Skeletal muscle tissue (tissue), 4 donors: ENCODE results near the gene RDH11. TPM values are rescaled to one million over a fixed set of nuclear protein-coding genes. Genes with fewer than 3 reads are reported as not detected.

Experiments used
- H3K27ac ChIP-seq: one replicate; pipeline ENCODE4 v1.7.0; 2013; ENCODE audit warnings: mild to moderate bottlenecking, low read depth, low read length, inconsistent platforms
- H3K27me3 ChIP-seq, 3 donors: one replicate each; pipeline ENCODE4 v1.7.0; 2013; ENCODE audit warnings: low read length in 3 of 3; ENCODE audit not compliant: control insufficient read depth in 3 of 3, insufficient read depth in 3 of 3
- H3K36me3 ChIP-seq, 3 donors: one replicate each; pipeline ENCODE4 v1.7.0; 2013; ENCODE audit warnings: low read length in 3 of 3; ENCODE audit not compliant: control insufficient read depth in 3 of 3, insufficient read depth in 3 of 3
- H3K4me1 ChIP-seq, 3 donors: one replicate each; pipeline ENCODE4 v1.7.0; 2013; ENCODE audit warnings: low read length in 3 of 3, mild to moderate bottlenecking in 3 of 3; ENCODE audit not compliant: control insufficient read depth in 3 of 3, insufficient read depth in 3 of 3
- H3K4me3 ChIP-seq, 3 donors: one replicate each; pipeline ENCODE4 v1.7.0; 2013; ENCODE audit warnings: low read length in 3 of 3
- H3K9ac ChIP-seq, 3 donors: one replicate each; pipeline ENCODE4 v1.7.0; 2013; ENCODE audit warnings: low read length in 3 of 3, mild to moderate bottlenecking in 3 of 3, moderate library complexity in 2 of 3, low read depth in 1 of 3
- H3K9me3 ChIP-seq, 3 donors: one replicate each; pipeline ENCODE4 v1.7.0; 2013; ENCODE audit warnings: low read length in 3 of 3; ENCODE audit not compliant: control insufficient read depth in 3 of 3
- total RNA-seq: library from RNA; depleted of rRNA; stranded (reverse); fragments of >200 nt; gene quantifications from one replicate; pipeline ENCODE4 v1.2.3, GENCODE V29; 2014
- donor health status: Osteomylitis.

The RDH11 gene
- 35.5 TPM for total RNA-seq

GRCh38 chr14:67695394-67695949, at the start of gene RDH11:
TSS of gene RDH11 (minus strand) at chr14:67695764. CDS start at chr14:67695703, 61 bp downstream.
- Histone ChIP-seq H3K9ac (peak within 1 kb of the TSS; percentile 62 to 82 (median 72)), H3K27me3 (no peaks in the 10 kb centered on the region), H3K9me3 (no peaks in the 10 kb centered on the region), H3K4me3 (peak within 1 kb of the TSS; percentile 68 to 95 (median 94)), H3K27ac (peak within 1 kb of the TSS; percentile 56), H3K4me1 (peaks cover 0 to 7% (median 7%) of the 10 kb centered on the region in 3 donors), H3K36me3 (peaks cover 3 to 14% (median 3%) of the 10 kb centered on the region in 3 donors)

- H3K36me3 ChIP-seq: peaks cover 14 to 22% (median 20%) of the 10 kb centered on the region in 3 donors
- no peak overlapping the region for H3K9ac ChIP-seq
- peak overlapping the region in 2 of 3 donors; percentile 9 to 25 for H3K4me3 ChIP-seq
- H3K27ac ChIP-seq: peak overlapping the region; percentile 28
- no peaks in the 10 kb centered on the region for H3K27me3 ChIP-seq
- no peaks in the 10 kb centered on the region for H3K9me3 ChIP-seq
- peaks cover 0 to 11% (median 5%) of the 10 kb centered on the region in 3 donors for H3K4me1 ChIP-seq
Observed at GRCh38 chr14:67744046-67744445, 48.5 kb upstream of the RDH11 start.

- Histone ChIP-seq H3K27me3 (no peaks in the 10 kb centered on the region), H3K4me1 (peaks cover 15 to 28% (median 21%) of the 10 kb centered on the region in 3 donors), H3K27ac (peak overlapping the region; percentile 7), H3K9ac (no peak overlapping the region), H3K4me3 (no peak overlapping the region), H3K36me3 (no peaks in the 10 kb centered on the region), H3K9me3 (no peaks in the 10 kb centered on the region)
Observed at GRCh38 chr14:67738740-67739504, 43.4 kb upstream of the RDH11 start.

- Histone ChIP-seq H3K27me3 (no peaks in the 10 kb centered on the region), H3K9me3 (no peaks in the 10 kb centered on the region), H3K36me3 (no peaks in the 10 kb centered on the region), H3K27ac (no peak overlapping the region), H3K4me3 (no peak overlapping the region), H3K4me1 (peaks cover 21 to 27% (median 22%) of the 10 kb centered on the region in 3 donors), H3K9ac (no peak overlapping the region)
Observed at GRCh38 chr14:67736771-67737170, 41.2 kb upstream of the RDH11 start.

- peaks cover 21 to 27% (median 22%) of the 10 kb centered on the region in 3 donors for H3K4me1 ChIP-seq
- no peak overlapping the region for H3K9ac ChIP-seq
- peak overlapping the region; percentile 41 for H3K27ac ChIP-seq
- no peaks in the 10 kb centered on the region for H3K36me3 ChIP-seq
- peak overlapping the region in 2 of 3 donors; percentile 2 to 35 for H3K4me3 ChIP-seq
- no peaks in the 10 kb centered on the region for H3K9me3 ChIP-seq
- no peaks in the 10 kb centered on the region for H3K27me3 ChIP-seq
Observed at GRCh38 chr14:67735336-67736147, 40.0 kb upstream of the RDH11 start.

- Histone ChIP-seq H3K9ac (no peak overlapping the region), H3K27me3 (no peaks in the 10 kb centered on the region), H3K27ac (no peak overlapping the region), H3K9me3 (no peaks in the 10 kb centered on the region), H3K4me3 (no peak overlapping the region), H3K36me3 (no peaks in the 10 kb centered on the region), H3K4me1 (peaks cover 21 to 27% (median 22%) of the 10 kb centered on the region in 3 donors)
Observed at GRCh38 chr14:67734675-67735074, 39.1 kb upstream of the RDH11 start.

- H3K36me3 ChIP-seq: no peaks in the 10 kb centered on the region
- H3K9ac ChIP-seq: no peak overlapping the region
- no peaks in the 10 kb centered on the region for H3K27me3 ChIP-seq
- peak overlapping the region; percentile 36 for H3K27ac ChIP-seq
- peaks cover 21 to 24% (median 22%) of the 10 kb centered on the region in 3 donors for H3K4me1 ChIP-seq
- H3K9me3 ChIP-seq: no peaks in the 10 kb centered on the region
- peak overlapping the region in 1 of 3 donors; percentile 37 for H3K4me3 ChIP-seq
Observed at GRCh38 chr14:67733616-67734015, 38.1 kb upstream of the RDH11 start.

- no peak overlapping the region for H3K27ac ChIP-seq
- no peak overlapping the region for H3K4me3 ChIP-seq
- H3K9ac ChIP-seq: peak overlapping the region in 1 of 3 donors; percentile 43
- H3K36me3 ChIP-seq: no peaks in the 10 kb centered on the region
- no peaks in the 10 kb centered on the region for H3K9me3 ChIP-seq
- peaks cover 0 to 2% (median 0%) of the 10 kb centered on the region in 3 donors for H3K27me3 ChIP-seq
- H3K4me1 ChIP-seq: peaks cover 8 to 9% (median 8%) of the 10 kb centered on the region in 3 donors
Observed at GRCh38 chr14:67729072-67729885, 33.7 kb upstream of the RDH11 start.

GRCh38 chr14:67728258-67728657, 32.7 kb upstream of the RDH11 start:
- Histone ChIP-seq H3K27me3 (peaks cover 0 to 2% (median 0%) of the 10 kb centered on the region in 3 donors), H3K27ac (no peak overlapping the region), H3K9ac (no peak overlapping the region), H3K4me1 (peaks cover 0 to 2% (median 0%) of the 10 kb centered on the region in 3 donors), H3K9me3 (no peaks in the 10 kb centered on the region), H3K4me3 (no peak overlapping the region), H3K36me3 (no peaks in the 10 kb centered on the region)
